Kasumi-1 (cell line): ENCODE data around the gene RBPMS2.

Source experiments
- DNase-seq, 2 experiments: peaks; one replicate each; lab custom pipeline; 2025; lab: John Stamatoyannopoulos, UW

The RBPMS2 gene

GRCh38 chr15:64691896-64692565, 83.4 kb downstream of the RBPMS2 start:
- peak; percentile 48 to 55 for DNase-seq

DNA sequence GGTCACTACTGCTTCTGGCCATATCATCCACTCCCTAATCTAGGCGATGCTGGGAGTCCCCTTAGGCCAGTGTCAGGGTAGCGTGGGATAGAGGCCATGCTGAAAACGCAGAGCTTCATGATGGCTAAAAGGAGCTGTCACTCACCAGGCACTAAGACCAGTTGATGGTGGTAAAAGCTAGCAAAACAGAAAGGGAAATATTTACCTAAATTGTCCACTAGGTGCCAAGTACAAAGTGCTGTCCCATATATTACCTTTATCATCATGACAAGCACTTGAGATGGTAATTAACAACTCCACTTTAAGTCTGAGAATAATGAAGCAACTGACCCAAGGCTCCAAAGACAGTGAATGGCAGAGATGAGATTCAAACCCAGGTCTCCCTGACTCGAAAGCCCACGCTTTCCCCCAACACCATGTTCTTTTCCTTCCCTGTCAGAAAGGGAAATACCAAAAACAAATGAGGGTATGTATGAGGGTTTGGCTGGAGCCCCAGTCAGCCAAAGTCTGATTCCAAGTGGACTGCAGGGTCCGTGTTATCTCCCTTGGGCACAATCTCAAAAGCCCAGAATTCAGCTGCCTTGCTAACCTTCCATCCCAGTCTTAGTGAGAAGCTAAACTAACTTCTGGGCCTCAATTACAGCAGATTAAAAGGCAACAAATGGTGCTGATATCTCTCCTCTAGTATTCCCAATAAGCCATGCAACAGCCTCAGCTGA, 84.7 kb downstream of the RBPMS2 start:
- peak; percentile 2 to 39 for DNase-seq

- DNase-seq, result no peak
Measured at GRCh38 chr15:64690008-64690407, 85.4 kb downstream of the RBPMS2 start.
